Superior temporal gyrus (tissue), 1 donor: ENCODE data around the gene USP44.
"Not testable (repeated sequence)": the region's sequence is repeated elsewhere in the genome, so short reads cannot be mapped to it uniquely, and the experiment has no call there.

Experiments used
- DNase-seq: peaks from one replicate; pipeline ENCODE4 v3.0.0-alpha.2; 2016; ENCODE audit errors: extremely low spot score

The USP44 gene

DNA sequence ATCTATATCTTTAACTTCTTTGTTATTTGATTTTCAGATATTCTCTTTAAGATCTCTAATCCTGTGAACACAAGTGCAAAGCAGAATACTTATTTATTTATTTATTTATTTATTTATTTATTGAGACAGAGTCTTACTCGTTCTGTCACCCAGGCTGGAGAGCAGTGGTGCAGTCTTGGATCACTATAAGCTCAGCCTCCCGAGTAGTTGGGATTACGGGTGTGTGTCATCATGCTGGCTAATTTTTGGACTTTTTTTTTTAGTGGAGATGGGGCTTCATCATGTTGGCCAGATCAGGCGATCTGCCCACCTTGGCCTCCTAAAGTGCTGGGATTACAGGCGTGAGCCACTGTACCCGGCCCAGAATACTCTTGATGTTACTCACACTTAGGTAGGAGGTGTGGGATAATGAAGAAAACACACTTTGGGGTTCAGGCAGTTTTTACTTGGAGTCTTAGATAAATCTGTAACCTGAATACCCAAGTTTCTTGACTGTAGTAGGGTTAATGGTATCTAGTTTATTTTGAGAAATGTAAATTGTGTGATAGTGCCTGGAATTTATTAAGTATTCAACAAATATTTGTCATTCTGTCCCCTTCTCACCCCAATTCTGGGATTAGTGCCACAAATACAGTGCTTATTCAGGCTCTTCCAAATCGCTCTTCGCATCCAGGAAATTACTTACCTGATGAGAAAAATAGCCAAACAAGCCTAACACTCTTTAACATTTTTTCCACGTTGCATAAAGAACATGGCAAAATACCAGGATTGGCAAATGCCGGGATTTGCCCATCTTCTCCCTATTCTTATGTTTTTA is 44.4 kb downstream of the USP44 start:
- DNase-seq: no peak

GRCh38 chr12:95505039-95505438 is 46.2 kb downstream of the USP44 start:
- DNase-seq: no peak

DNA sequence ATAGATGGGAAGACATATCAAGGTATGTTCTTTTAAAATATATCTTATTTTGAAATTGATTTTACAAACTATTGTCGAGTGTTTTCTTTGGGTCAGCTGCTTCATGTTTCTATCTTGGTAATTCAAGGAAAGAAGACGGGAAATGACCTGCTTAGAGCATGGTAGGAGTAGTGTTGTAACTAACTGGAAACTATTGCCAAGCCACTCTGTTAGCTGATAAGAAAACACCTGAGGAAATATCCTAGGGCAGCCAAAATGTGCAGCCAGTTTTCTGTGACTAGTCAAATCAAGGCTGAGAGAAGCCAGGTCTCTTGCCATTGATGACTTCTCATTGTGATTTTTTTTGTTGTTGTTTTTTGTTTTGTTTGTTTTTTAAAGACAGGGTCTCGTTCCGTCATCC is 47.1 kb downstream of the USP44 start:
- DNase-seq: no peak

DNA sequence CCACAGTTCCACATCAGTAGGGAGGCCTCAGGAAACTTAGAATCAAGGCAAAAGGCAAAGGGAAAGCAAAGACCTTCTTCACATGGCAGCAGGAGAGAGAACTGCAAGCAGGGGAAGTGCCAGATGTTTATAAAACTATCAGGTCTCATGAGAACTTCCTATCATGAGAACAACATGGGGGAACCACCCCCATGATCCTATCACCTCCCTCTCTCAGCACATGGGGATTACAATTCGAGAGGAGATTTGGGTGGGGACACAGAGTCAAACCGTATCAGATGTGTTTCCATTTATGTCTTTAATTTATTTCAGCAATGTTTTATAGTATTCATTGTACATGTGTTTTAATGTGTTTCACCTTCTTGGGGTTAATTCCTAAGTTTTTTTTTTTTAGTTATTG is 51.5 kb downstream of the USP44 start:
- DNase-seq: no peak

GRCh38 chr12:95498968-95499367 is 52.3 kb downstream of the USP44 start:
- no peak for DNase-seq

DNA sequence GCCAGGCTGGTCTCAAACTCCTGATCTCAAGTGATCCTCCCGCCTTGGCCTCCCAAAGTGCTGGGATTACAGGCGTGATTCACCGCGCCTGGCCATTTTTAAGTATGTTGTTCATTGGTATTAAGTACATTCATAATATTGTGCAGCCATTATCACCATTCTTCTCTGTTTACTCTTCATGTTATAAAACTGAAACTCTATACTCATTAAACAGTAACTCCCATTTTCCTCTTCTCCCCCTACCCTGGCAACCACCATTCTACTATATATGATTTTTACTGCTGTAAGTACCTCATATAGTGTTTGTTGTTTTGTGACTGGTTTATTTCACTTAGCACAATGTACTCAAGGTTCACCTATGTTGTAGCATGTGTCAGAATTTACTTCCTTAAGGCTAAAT is 54.2 kb downstream of the USP44 start:
- no peak for DNase-seq

DNA sequence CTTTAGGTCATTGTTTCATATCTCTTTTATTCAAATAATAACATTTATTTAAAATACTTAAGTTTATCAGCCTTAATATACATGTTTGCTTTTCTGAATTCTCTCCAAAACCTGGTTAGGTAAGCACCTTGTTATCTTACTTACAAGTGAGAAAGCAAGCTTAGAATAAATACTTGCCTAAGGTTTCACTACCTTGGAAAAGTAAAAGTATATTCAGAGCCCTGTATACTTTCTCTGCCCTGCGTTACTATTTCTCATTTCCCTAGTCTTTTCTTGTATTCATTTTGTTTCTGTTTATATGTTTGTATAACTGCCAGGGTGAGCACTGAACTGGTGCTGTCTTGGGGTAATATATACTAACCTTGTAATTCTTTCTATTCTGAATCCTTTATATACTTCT is 55.8 kb downstream of the USP44 start:
- peak; percentile 7 for DNase-seq

DNA sequence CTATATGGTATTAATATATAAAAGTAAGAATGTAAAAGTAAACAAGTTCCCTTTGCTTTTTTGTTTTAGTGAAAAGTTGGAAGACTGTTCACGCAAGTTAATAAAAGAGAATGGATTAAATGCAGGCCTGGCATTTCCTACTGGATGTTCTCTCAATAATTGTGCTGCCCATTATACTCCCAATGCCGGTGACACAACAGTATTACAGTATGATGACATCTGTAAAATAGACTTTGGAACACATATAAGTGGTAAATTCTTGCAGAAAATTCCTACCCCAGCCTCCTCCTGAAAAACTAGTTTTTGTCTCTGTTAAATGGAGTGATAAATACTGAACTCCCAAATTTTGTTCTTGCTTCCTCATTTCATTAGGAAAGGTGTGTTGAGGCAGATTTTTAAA is 56.4 kb downstream of the USP44 start:
- DNase-seq: no peak

- DNase-seq: no peak
Observed at GRCh38 chr12:95492462-95492861, 58.8 kb downstream of the USP44 start.

- DNase-seq: no peak
Observed at GRCh38 chr12:95487024-95487423, 64.3 kb downstream of the USP44 start.

GRCh38 chr12:95484524-95484923 is 66.8 kb downstream of the USP44 start:
- DNase-seq: no peak

DNA sequence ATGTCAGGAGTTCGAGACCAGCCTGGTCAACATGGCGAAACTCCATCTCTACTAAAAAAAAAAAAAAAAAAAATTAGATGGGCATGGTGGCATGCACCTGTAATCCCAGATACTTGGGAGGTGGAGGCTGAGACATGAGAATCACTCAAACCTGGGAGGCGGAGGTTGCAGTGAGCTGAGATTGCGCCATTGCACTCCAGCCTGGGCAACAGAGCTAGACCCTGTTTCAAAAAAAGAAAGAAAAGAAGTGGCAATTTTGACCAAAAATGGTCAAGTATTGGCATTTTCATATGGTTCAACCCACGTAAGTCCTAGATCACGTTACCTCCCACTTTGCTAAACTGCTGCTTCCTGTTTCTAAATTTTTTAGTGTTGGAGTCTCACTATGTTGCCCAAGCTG is 68.7 kb downstream of the USP44 start:
- DNase-seq: not testable (repeated sequence)

DNA sequence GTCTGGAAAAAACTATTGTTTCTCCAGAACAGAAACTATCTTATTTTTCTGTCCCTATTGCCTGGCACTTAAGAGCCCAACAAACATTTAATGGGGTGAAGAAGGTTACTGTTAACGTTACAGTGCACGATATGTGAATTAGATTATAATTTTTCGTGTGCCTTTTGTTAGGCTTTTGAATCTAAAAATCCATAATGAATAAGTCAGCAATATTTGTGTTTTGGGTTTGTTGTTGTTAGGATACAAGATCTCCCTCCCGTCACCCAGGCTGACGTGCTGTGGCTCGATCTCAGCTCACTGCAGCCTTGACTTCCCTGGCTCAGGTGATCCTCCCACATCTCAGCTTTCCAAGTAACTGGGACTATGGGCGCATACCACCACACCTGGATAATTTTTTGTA is 69.4 kb downstream of the USP44 start:
- no peak for DNase-seq

DNA sequence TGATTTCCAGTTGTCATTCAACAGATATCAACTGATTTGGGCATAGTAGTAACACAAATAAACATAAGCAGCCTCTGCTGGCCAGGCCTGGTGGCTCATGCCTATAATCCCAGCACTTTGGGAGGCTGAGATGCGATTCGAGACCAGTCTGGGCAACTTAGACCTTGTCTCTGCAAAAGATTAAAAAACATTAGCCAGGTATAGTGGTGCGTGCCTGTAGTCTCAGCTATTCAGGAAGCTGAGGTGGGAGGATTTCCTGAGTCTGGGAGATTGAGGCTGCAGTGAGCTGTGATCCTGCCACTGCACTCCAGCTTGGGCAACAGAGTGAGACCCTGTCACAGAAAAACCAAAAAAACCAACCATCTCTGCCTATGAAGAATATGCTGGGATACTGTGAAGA is 70.2 kb downstream of the USP44 start:
- no peak for DNase-seq

GRCh38 chr12:95480230-95480629 is 71.0 kb downstream of the USP44 start:
- no peak for DNase-seq

DNA sequence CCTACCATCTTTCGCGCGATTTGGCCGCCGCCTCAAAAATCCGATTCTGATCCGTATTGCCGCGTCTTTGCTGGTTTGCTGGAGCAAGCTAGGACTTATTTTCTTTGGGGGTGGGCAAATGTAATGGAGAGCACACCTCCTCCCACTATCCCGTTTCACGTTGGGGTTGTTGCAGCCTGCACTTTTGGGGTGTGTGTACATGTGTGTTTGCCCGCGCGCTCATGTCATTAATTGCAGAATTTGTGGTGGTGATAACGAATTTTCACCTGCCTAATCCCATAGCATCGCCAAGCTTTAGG is 76.7 kb downstream of the USP44 start:
- no peak for DNase-seq

DNA sequence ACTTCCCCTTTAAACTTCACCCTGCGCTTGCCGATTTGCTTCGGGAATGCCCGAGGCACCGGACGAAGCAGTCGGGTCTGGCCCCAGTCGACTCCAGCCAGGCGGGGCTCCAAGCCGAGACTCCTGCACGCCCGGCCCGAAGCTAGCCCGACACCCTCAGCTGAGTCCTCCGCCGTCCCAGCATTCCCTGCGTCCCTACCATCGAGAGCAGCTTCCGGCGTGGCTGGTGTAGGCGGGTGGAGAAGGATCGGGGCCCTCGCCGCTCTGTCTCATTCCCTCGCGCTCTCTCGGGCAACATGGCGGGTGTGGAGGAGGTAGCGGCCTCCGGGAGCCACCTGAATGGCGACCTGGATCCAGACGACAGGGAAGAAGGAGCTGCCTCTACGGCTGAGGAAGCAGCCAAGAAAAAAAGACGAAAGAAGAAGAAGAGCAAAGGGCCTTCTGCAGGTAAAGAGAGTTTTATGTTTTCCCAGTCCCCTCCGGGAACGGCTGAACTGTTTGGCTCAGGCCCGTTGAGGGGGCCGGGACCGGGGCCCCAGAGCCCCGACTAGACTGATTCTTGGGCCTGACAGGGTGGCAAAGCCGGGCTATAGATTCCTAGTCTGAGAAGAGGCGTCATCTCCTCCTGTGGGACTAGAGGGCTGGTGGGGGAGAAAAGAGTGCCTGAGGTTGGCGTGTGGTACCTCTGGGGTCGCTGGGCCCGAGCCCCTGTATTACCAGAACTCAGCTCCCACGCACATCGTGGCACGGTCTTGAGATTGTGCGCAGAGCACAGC is 77.2 kb downstream of the USP44 start, which contains the start of gene METAP2:
Gene METAP2 (plus strand): TSS at position 269 of the 776 bp plus-strand sequence. CDS start 28 bp downstream, at position 297.
- DNase-seq: peak; percentile 97

DNA sequence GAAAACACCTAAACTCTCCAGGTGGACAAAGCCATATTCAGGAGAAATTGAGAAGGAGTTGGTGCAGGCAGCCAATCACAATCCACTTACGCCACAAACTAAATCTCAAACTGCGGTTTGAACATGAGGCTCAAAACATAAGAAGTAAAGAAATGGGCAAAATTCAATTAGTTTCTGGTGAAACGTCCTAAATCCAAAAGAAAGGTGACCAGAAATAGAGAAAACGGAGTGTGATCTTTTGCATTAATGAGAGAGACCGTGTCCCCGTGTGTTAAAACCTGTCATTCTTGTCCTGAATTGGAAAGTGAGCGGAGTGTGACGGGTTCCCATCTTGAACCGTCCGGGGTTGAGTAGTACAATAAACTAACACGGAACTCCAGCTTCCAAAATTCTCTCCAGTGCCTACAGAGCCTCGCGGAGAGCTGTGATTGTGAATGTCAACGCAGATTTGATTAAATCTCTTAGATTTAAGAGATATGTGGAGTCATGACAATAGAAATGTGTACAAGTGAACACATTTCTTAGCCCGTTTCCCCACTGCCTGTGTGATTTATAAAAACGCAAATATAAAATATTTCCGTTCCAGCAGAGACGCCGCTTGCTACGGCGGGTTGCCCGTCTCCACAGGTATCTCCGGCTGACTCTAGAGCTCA is 77.9 kb downstream of the USP44 start:
- DNase-seq: peak; percentile 78

DNA sequence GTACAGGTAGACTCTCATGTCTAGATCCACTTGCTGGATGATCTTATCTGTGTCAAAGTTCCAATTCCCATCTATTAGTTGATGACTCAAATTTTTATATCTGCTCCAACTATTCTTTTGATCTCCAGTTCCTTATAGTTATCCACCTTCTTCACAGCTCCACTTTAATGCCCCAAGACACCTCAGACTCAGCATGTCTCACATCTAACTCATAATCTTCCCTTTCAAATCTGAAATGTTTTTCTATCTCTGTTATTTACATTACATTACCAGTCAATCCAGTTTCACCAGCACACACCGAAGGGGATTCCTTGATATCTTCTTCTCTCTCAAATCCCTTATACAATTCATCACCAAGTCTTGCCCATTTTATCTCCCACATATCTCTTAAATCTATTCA is 81.0 kb downstream of the USP44 start:
- no peak for DNase-seq
